ENCODE measurements around the gene ULK2. TPM values are rescaled to one million over a fixed set of nuclear protein-coding genes. Genes with fewer than 3 reads are reported as not detected.

The ULK2 gene
- total RNA-seq, 6 donors from 2014 or later, result 16.2 to 43.0 (median 26.2) TPM

GRCh38 chr17:19857640-19858039 lies 10.1 kb downstream of the ULK2 start:
- H3K9me3 ChIP-seq, result no peaks in the 10 kb centered on the region
- TF ChIP-seq CTCF (IDR thresholded peaks at IDR 0.05), result no peak
- no peak for TF ChIP-seq EP300 (IDR thresholded peaks at IDR 0.05)
- TF ChIP-seq POLR2A (IDR thresholded peaks at IDR 0.05), result no peak
- no peak for TF ChIP-seq POLR2AphosphoS5 (IDR thresholded peaks at IDR 0.05)

GRCh38 chr17:19833914-19834313 lies 33.8 kb downstream of the ULK2 start:
- no peak overlapping the region for H3K4me3 ChIP-seq
- ATAC-seq (ENCODE audit: low FRiP score in 2 of 2) (no peak), DNase-seq (no peak)
- H3K27ac ChIP-seq, result no peak overlapping the region
- H3K27me3 ChIP-seq, result no peaks in the 10 kb centered on the region
- no peaks in the 10 kb centered on the region for H3K9me3 ChIP-seq
- peaks cover 3 to 32% (median 10%) of the 10 kb centered on the region in 4 donors for H3K36me3 ChIP-seq
- TF ChIP-seq POLR2A (IDR thresholded peaks at IDR 0.05) (no peak), EP300 (IDR thresholded peaks at IDR 0.05) (no peak), POLR2AphosphoS5 (IDR thresholded peaks at IDR 0.05) (no peak)
- no peaks in the 10 kb centered on the region for H3K4me1 ChIP-seq

More at GRCh38 chr17:19857640-19858039, 10.1 kb downstream of the ULK2 start:
- no peaks in the 10 kb centered on the region for H3K27me3 ChIP-seq
- DNase-seq (no peak), ATAC-seq (ENCODE audit: low FRiP score in 2 of 2) (no peak)
- no peak overlapping the region for H3K4me3 ChIP-seq
- no peaks in the 10 kb centered on the region for H3K4me1 ChIP-seq
- 69 to 73% methylated on average over 2 of the region's 2 CpGs for WGBS, 2 donors
- H3K27ac ChIP-seq, result no peak overlapping the region
- peaks cover 4 to 21% (median 6%) of the 10 kb centered on the region in 4 donors for H3K36me3 ChIP-seq

GRCh38 chr17:19830061-19830460 lies 37.7 kb downstream of the ULK2 start:
- TF ChIP-seq POLR2AphosphoS5 (IDR thresholded peaks at IDR 0.05) (no peak), POLR2A (IDR thresholded peaks at IDR 0.05) (no peak), EP300 (IDR thresholded peaks at IDR 0.05) (no peak), CTCF (IDR thresholded peaks at IDR 0.05) (no peak)
- no peaks in the 10 kb centered on the region for H3K27me3 ChIP-seq
- H3K4me3 ChIP-seq, result no peak overlapping the region
- DNase-seq, result no peak
- H3K9me3 ChIP-seq, result no peaks in the 10 kb centered on the region
- H3K36me3 ChIP-seq, result peaks cover under 1 to 28% (median 8%) of the 10 kb centered on the region in 4 donors
- ATAC-seq (ENCODE audit: low FRiP score in 2 of 2), result no peak
- WGBS, 2 donors, result 85 to 98% methylated on average over 2 of the region's 2 CpGs
- H3K27ac ChIP-seq, result no peak overlapping the region
- no peaks in the 10 kb centered on the region for H3K4me1 ChIP-seq

GRCh38 chr17:19812407-19812806 lies 55.3 kb downstream of the ULK2 start:
- Histone ChIP-seq H3K9me3 (no peaks in the 10 kb centered on the region), H3K4me1 (no peaks in the 10 kb centered on the region), H3K36me3 (peaks cover 0 to 49% (median 7%) of the 10 kb centered on the region in 4 donors), H3K4me3 (no peak overlapping the region), H3K27ac (no peak overlapping the region), H3K27me3 (no peaks in the 10 kb centered on the region)
- WGBS, 2 donors, result 84 to 89% methylated on average over 3 of the region's 3 CpGs
- ATAC-seq (ENCODE audit: low FRiP score in 2 of 2), result no peak
- no peak for DNase-seq
- TF ChIP-seq CTCF (IDR thresholded peaks at IDR 0.05) (no peak), POLR2AphosphoS5 (IDR thresholded peaks at IDR 0.05) (no peak), EP300 (IDR thresholded peaks at IDR 0.05) (no peak), POLR2A (IDR thresholded peaks at IDR 0.05) (no peak)

- Histone ChIP-seq H3K9me3 (no peaks in the 10 kb centered on the region), H3K27me3 (no peaks in the 10 kb centered on the region), H3K4me3 (no peak overlapping the region), H3K27ac (peak overlapping the region in 1 of 4 donors; percentile 23), H3K4me1 (peaks cover 0 to 3% (median 0%) of the 10 kb centered on the region in 4 donors), H3K36me3 (peaks cover 0 to 56% (median 17%) of the 10 kb centered on the region in 4 donors)
- DNase-seq, result no peak
- no peak for TF ChIP-seq POLR2A (IDR thresholded peaks at IDR 0.05)
- TF ChIP-seq EP300 (IDR thresholded peaks at IDR 0.05), result peak in 1 of 4 donors; percentile 9
- TF ChIP-seq CTCF (IDR thresholded peaks at IDR 0.05), result no peak
- WGBS, 2 donors, result 45 to 62% methylated on average over 2 of the region's 2 CpGs
- no peak for ATAC-seq (ENCODE audit: low FRiP score in 2 of 2)
Observed at GRCh38 chr17:19805006-19805405, 62.7 kb downstream of the ULK2 start.
